Measurements from ENCODE around the gene TTC13.

GRCh38 chr1:231016966-231017365, 38.3 kb upstream of the TTC13 start:
- TF ChIP-seq CTCF (IDR thresholded peaks at IDR 0.05; ENCODE audit: low read depth, low read length, missing input control): no peak
- no peak for TF ChIP-seq TAF1 (conservative IDR thresholded peaks at IDR 0.05)
- TF ChIP-seq, protein P1, sequence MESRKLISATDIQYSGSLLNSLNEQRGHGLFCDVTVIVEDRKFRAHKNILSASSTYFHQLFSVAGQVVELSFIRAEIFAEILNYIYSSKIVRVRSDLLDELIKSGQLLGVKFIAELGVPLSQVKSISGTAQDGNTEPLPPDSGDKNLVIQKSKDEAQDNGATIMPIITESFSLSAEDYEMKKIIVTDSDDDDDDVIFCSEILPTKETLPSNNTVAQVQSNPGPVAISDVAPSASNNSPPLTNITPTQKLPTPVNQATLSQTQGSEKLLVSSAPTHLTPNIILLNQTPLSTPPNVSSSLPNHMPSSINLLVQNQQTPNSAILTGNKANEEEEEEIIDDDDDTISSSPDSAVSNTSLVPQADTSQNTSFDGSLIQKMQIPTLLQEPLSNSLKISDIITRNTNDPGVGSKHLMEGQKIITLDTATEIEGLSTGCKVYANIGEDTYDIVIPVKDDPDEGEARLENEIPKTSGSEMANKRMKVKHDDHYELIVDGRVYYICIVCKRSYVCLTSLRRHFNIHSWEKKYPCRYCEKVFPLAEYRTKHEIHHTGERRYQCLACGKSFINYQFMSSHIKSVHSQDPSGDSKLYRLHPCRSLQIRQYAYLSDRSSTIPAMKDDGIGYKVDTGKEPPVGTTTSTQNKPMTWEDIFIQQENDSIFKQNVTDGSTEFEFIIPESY (IDR thresholded peaks at IDR 0.05): no peak
- TF ChIP-seq, protein P2, sequence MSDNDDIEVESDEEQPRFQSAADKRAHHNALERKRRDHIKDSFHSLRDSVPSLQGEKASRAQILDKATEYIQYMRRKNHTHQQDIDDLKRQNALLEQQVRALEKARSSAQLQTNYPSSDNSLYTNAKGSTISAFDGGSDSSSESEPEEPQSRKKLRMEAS (IDR thresholded peaks at IDR 0.05): no peak
- no peak for TF ChIP-seq RAD21 (IDR thresholded peaks at IDR 0.05)
- no peak for TF ChIP-seq GABPA (IDR thresholded peaks at IDR 0.05 in 1 of 2, conservative IDR thresholded peaks at IDR 0.05 in 1 of 2)
- no peak for TF ChIP-seq REST (IDR thresholded peaks at IDR 0.05)
- no peak for TF ChIP-seq SP1 (IDR thresholded peaks at IDR 0.05)
- no peak for TF ChIP-seq FOXA1 (IDR thresholded peaks at IDR 0.05)
- TF ChIP-seq JUND (IDR thresholded peaks at IDR 0.05): no peak
- no peak for TF ChIP-seq HNF4G (IDR thresholded peaks at IDR 0.05)
- TF ChIP-seq YY1 (IDR thresholded peaks at IDR 0.05): no peak
- no peak for TF ChIP-seq NR2F2 (IDR thresholded peaks at IDR 0.05)
